NOMO-1 (cell line): ENCODE results near the gene FGF1.
A peak's percentile ranks its signal among the peaks of the same experiment; 100 is the strongest.

Source experiments
- DNase-seq, 2 experiments: peaks; one replicate each; lab custom pipeline; 2025; ENCODE audit not compliant: unreplicated experiment in 2 of 2; lab: John Stamatoyannopoulos, UW

Gene FGF1

DNA sequence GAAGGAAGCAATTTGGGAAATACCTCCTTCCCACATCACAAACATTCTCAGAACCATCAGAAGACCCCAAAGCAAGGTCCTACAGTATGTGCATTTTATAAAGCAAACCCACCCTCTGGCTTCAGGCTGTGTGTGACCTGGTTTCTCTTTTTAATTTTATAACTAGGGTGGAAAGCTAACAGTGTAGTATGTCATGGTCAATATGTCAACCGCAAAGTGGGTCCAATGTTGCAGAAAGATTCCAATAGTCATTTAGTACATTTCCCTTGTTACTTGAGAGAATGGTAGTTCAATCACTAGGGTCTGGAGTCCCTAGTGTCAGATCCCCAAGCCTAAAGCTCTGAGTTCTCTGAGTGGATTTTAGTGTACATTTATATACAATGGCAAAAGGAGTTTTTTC, 96.2 kb downstream of the FGF1 start:
- no peak for DNase-seq

DNA sequence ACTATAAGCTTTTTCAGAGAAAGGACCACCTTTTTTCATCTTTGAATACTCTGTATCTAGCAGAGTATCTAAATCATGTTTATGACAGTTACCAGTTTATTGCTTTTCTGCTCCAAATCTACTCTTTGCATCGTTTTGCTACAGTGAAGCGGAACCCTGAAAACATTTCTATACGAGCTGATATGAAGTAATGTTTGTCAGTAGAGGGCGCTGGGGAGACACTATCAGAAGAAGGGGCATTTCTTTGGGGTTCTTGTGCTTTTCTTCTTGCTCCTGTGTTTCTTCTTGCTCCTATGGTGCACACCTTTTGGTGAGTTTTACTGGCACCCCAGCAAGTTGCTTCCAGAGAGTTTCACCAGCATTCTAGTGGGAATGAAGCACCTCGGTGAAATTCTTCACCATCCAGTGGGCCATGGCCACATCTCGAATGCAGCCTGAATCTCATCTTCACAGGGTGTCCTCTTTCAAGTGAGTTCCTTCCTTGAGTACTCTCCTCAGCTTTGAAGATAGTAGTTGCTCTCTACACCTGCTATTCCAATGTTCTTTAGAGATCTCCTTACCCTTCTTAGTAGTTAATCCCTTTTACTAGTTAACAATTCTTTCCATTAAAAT, 98.4 kb downstream of the FGF1 start:
- peak in 1 of 2 experiments; percentile 53 for DNase-seq

DNA sequence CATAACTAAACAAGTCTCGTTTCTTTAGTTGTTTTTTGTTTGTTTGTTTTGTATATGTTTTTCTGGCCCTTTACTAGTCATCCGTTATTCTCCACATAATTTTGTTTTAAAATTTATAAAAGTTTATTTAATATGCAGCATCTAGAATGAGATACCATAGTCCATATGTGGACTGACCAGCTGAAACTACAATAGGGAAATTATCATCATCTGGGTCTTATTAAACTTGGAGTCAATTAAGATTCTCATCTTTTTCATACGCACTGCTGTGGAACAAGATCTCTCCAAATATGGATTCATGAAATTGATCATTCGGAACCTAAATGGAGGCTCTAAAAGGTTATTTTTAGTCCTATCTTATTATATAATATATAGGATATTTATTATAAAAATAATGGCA, 99.3 kb downstream of the FGF1 start:
- DNase-seq: no peak

DNA sequence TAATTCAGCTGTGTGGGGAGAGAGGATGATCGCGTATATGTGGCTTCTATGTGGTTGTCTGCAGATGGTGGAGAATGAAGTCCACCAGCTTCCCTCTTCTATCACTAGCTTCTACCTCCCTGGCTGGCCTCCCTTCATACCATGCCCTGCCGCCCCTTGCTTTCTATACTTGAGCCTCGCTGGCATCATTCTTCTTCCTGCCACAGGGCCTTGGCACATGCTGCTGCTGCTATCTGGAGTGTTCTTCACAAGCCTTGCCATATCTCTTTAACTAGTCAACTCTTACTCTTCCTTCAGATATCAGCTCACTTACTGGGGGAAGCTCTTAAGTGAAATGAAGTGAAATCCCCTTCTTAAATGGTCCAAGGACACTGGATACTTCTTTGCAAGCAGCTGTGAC, 100.4 kb downstream of the FGF1 start:
- no peak for DNase-seq

DNA sequence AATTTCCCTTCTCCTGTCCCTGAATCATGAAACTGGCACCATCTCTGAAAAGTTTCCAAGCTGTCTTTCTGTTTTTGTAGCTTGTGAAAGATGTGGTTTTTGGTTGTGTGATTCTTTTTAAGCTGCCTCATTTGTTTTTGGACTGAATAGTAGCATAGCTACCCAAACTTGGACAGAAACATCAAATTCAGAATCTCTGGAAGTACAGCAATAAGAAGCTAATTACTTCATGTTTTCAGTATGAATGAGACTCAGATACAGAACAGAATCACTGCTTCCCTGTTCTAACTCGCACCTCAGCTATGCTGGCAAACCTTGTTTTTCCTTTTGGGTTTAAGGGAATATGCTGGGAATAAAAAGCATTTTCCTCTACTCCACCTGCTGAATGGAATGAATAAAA, 101.0 kb downstream of the FGF1 start:
- no peak for DNase-seq

DNA sequence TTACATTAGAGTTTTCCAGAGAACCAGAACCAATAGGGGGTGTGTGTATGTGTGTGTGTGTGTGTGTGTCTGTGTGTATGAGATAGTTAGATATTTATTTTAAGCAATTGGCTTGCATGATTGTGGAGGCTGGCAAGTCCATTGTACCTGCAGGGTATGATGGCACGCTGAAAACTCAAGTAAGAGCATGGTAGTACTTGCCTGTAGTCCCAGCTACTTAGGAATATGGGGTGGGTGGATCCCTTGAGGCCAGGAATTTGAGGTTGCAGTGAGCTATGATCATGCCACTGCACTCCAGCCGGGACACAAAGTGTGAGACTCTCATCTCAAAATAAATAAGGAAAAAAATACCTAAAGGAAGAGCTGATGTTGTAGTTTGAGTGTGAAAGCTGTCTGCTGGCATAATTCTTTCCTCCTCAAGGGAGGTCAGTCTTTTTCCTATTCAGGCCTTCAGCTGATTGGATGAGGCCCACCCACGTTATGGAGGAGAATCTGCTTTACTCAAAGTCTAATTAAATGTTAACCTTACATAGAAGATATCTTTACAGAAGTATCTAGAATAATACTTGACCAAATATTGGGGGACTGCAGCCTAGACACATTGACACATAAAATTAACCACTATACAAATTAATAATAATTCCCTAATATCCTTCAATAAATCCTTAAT, 107.6 kb downstream of the FGF1 start:
- DNase-seq: no peak

DNA sequence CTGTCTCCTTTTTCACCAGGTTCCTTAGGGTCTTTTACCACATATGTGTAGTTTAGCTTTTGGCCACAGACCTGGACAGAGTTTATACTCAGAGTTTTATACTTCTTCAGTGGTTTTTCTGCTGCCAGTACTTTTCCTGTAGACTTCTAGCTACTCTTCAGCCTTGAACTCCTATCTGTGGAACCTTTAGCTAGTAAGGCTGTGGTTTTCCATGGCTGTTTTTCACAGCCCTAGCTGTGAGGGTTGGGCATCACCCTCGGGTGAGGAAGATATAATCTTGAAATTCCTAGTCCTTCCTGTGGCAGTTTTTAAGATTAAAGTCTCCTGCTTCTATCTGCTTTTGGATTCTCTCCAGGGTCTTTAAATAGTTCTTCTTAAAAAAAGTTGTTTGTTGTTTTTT, 109.1 kb downstream of the FGF1 start:
- DNase-seq: no peak

DNA sequence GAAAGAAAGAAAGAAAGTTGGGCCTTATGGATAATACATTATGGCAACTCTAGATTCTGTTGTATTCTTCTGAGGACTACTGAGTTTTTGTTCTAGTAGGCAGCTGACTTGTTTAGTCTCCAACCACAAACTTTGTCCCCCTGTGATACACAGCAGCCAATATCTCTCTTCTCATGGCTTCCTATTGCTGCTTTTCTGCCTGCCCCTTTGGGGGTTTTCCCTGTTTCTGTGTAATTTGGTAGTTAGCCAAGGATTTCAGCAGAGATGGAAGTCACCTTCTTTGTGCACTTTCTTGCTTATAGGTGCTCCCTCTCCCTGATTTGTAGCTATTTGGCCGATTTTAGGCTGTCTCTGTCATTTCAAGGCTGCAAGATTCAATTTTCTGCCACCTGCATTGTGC, 109.6 kb downstream of the FGF1 start:
- no peak for DNase-seq

DNA sequence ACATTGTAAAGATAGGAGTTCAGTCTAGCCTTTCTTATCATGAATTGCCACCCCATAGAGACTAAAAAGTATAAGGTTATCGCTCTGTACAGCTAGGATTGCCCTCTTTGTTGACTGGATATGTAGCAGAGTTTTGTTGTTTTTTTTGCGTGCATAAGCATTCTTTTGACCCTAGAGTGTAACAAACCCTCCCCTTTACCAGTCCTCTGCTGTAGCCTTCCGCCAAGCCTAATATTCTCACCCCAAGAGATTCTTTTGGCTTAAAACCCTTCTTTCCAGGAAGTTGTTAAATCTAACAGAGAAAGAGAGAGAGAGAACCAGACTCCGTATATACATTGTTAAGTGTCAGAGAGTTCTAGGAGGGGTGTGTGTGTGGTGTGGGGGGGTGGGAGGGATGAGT, 113.9 kb downstream of the FGF1 start:
- no peak for DNase-seq

DNA sequence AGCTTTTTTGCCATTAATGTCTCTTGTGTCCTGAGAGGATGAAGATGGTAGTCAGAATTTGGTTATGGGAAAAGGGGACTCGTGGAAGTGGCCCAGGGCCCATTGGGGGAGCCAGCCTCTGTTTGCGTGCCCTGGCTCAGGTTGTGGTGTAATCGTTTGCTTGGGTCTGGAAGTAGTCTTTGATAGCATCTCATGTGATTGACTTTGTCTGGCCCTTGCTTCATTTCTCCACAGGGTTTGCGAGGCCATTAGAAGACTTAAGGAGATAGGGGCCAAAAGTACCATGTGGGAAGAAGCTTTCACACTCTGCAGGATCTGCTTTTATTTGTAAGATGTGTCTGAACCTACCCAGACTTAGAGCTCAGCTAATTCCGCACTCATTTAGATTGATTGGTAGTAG, 114.5 kb downstream of the FGF1 start:
- DNase-seq: no peak

DNA sequence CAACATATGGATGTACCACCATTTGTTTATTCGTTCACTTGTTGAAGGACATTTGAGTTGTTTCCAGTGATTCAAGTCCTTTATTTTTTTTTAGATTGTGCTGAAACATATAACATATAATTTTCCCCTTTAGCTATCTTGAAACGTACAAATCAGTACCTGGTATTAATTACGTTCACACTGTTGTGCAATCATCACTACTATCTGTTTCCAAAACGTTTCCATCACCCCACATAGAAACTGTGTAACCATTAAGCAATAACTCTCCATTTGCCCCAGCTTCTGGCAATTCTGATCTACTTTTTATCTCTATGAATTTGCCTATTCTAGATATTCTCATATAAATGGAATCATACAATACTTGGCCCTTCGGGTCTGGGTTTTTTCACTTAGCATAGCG, 116.0 kb downstream of the FGF1 start:
- no peak for DNase-seq

DNA sequence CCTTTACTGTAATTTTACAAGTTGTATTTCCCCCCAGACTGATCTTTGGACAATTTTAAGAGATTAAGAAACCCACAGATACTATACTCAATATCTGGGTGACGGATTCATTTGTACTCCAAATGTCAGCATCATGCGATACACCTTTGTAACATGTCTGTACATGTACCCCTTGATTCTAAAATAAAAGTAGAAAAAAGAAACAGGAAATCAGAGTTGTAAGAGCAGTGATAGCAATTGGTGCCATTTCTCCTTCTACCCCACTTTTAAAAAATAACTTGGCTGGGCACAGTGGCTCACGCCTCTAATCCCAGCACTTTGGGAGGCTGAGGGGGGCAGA, 116.9 kb downstream of the FGF1 start:
- DNase-seq: no peak

DNA sequence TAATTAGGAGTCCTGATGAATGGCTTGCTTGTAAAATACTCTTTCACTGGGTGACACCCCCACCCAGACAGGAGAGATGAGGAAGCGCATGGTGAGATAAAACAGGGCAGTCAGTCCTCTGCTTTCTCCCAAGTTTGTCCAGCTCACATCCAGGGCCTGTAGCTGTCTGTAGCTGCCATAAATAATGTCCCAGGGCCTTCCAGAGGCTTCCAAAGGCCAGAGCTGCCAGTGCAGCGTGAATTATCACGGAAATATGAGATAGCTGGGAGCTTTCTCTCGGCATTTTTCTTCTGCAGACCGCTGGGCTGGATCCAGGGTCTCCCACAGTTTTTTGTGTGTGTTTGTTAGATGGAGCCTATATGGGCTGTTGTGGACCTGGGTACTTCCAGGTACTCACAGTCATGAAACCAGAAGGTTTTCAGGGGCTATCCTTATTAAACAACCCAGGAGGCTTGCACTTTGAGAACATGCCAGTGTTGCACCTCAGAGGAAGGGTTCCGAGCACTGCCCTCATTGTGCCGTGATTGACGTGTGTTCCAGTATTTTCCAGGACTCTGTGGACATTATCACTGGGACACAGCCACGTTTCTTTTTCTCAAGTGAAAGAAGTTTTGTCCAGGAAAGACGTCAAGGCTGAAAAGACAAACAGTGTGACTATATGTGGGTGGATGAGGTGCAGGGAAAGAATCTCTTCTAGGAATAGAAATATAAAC, 117.5 kb downstream of the FGF1 start:
- DNase-seq: no peak

DNA sequence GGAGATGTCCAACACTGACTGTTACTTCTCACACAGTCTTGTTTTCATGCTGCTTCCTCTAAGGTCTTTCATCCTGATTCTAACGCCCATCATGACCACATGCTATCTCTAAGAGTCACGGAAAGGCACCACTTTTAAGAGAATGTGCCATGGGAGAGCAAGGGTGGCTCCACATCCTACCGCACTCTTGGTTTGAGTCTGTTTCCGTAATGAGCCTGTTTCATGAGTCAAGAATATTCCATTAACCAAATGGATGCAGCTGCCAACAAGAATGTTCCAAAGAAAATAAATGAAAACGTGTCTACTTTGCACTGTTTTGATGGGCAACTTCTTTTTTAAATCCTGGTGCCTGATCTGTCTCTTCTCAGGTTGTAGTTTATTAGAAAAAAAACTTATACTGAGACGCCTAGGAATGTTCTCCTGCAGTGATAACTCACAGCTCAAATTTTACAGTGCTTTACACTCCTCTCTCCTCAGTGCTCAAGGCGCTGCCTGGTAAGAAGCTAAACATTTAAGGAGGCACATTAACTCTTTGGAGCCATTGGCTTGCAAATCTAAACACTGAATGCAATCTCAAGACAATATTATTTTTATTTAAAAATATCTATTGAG, 124.3 kb downstream of the FGF1 start:
- DNase-seq: no peak

DNA sequence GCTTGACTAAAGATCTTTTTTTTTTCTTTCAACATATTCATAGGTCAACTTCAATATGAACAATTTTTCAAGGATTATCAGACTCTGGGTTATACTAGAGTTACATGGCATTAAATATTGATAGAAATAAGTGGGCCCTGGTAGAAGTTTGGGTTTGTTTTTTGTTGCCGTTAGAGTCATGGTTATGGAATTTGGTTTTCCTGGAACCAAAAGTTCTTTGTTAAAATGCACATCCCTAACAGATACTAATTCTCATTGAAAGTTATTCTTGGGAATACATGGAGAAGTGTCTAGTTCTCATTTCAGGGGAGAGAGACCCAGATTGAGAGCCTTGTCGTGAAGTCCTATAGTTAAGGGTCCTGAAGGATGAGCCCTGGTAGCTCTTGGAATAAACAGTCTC, 124.9 kb downstream of the FGF1 start:
- DNase-seq: no peak

DNA sequence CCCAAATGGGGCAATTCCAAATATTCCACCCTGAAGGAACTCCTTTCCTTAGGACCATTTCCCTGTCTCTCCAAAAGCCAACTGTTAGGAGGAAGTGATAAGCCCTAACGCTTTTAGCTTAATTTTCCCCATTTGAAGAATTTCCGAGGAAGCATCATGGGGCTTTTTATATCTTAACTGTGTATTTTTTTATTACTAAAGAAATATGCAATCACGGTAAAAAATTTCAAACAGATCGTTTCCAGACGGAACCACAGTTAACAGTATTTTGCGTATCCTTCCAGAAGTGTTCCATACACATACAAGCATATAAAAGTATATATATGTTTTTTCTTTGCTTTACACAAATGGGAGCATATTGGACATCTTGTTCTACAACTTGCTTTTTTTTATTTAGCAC, 133.8 kb downstream of the FGF1 start:
- DNase-seq: no peak

DNA sequence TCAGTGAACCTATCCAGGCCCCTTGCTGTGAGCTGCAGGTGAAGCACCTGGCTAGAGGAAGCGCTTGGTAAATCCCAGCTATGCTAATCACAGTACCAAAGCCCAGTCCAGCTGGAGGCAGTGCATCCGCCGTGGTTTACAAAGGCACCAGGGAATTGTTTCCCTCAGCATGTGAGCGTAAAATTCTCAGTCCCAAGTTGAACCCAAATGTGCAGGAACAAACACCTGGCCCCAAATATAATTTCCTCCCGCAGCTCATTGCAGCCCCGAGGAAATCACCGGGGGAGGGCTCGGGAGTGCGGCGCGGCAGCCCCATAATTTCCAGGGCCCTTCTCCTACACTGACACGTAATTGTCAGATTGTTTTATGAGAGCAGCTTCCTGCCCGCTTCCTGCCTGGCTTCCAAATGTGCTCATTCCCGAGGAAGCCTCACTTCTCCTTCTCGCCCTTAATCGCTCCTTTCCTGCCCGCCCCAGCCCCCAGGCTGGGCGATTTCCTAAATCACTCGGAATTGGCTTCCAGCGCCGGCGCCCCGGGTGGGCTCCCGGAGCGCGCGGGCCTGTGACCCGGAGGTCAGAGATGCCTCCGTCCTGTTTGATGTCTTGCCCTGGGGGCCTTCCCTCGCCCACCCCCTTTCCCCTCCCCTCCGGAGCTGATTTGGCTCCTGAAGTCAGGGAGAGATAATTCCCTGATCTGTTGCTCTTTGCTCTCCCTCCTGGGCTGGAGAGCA, 134.4 kb downstream of the FGF1 start:
- no peak for DNase-seq

DNA sequence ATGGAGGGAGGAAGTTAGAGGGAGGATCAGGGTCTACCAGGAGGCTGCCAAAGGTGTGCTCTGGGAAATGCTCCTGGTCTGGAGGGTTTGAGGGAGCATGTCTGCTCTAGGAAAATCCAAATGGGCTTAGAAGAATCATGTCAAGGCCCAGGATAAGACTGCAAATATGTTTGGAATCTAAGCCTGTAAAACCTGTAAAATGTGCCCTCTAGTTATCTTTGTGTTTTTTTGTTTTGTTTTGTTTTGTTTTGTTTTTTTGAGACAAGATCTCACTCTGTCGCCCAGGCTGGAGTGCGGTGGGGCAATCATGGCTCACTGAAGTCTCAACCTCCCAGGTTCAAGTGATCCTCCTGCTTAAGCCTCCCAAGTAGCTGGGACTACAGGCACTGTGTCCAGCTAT, 135.4 kb downstream of the FGF1 start:
- DNase-seq: no peak

DNA sequence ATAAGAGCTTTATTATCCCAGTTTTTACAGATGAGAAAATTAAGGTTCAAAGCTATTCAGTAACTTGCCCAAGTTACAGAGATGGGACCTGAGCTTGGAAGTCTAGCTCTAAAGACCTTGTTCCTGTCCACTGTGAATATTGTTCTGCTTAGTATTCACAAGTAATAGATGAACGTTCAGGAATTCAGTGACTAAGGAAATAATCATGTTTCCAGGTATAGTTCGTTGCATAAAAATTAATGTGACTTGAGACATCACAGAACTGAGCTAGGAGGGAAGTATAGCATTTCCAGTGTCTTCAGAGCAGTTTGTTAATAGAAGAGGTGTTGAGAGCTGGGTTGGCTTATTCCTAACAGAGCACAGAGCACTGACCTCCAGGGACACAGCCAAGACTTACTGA, 136.1 kb downstream of the FGF1 start:
- DNase-seq: no peak

DNA sequence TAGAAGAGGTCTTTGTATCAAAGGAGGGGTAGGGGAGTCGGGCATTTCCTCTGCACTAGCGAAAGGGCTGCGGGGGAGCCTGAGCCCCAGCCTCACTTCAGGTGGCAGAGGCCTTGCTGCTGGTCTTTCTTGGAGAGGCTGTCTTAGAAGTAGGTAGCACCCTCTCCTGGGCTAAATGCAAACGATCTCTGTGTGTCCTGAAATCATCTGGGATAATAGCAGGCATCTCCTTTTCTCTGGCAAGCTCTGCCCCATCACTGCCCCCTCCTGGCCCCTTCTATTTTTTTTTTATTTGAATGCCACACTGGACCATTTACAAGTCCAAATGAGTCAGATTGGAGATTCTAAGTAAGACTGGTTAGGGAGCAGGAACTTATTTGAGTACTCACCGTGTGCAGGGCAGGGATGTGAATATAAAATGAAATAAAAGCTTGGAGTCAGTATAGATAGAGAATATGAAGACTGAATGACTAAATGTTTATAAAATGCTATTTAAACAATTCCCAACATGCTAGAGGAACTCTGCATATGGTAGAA, 137.1 kb downstream of the FGF1 start:
- peak; percentile 35 to 43 for DNase-seq
